Limb (tissue), 2 donors: Measurements from ENCODE around the gene TCP11.

ENCODE experiments used
- DNase-seq, 2 donors: peaks; one replicate each; pipeline ENCODE4 v3.0.0-alpha.2; 2016; ENCODE audit errors: extremely low spot score in 2 of 2

TCP11 gene

GRCh38 chr6:35093118-35093445, 48.1 kb downstream of the TCP11 start:
- no peak for DNase-seq

GRCh38 chr6:35092362-35093117, 48.6 kb downstream of the TCP11 start:
- DNase-seq, result no peak

- DNase-seq, result no peak
Measured at GRCh38 chr6:35091346-35092083, 49.6 kb downstream of the TCP11 start.

GRCh38 chr6:35090734-35091133, 50.4 kb downstream of the TCP11 start:
- DNase-seq, result no peak

GRCh38 chr6:35089935-35090505, 51.1 kb downstream of the TCP11 start:
- DNase-seq, result no peak

GRCh38 chr6:35089216-35089934, 51.8 kb downstream of the TCP11 start:
- DNase-seq, result no peak

GRCh38 chr6:35088281-35089215, 52.6 kb downstream of the TCP11 start:
- DNase-seq, result no peak

GRCh38 chr6:35087361-35088280, 53.5 kb downstream of the TCP11 start:
- DNase-seq, result no peak

GRCh38 chr6:35086636-35087360, 54.3 kb downstream of the TCP11 start:
- no peak for DNase-seq

GRCh38 chr6:35086282-35086632, 54.9 kb downstream of the TCP11 start:
- no peak for DNase-seq

- DNase-seq, result no peak
Measured at GRCh38 chr6:35085359-35086281, 55.5 kb downstream of the TCP11 start.

GRCh38 chr6:35084511-35085203, 56.5 kb downstream of the TCP11 start:
- no peak for DNase-seq

- no peak for DNase-seq
Measured at GRCh38 chr6:35084041-35084491, 57.1 kb downstream of the TCP11 start.

- DNase-seq, result no peak
Measured at GRCh38 chr6:35083507-35083906, 57.6 kb downstream of the TCP11 start.

GRCh38 chr6:35082733-35083403, 58.3 kb downstream of the TCP11 start:
- no peak for DNase-seq

GRCh38 chr6:35082046-35082732, 59.0 kb downstream of the TCP11 start:
- DNase-seq, result peak in 1 of 2 donors; percentile 18
